GM19455 (cell line): ENCODE measurements around the gene TNPO1.
"Not testable (repeated sequence)": the region's sequence is repeated elsewhere in the genome, so short reads cannot be mapped to it uniquely, and the experiment has no call there.

Experiments used
- ATAC-seq: cut with Tn5 transposase; IDR thresholded peaks from one replicate; pipeline ENCODE4 v1.9.1; 2021; ENCODE audit not compliant: unreplicated experiment

The TNPO1 gene

DNA sequence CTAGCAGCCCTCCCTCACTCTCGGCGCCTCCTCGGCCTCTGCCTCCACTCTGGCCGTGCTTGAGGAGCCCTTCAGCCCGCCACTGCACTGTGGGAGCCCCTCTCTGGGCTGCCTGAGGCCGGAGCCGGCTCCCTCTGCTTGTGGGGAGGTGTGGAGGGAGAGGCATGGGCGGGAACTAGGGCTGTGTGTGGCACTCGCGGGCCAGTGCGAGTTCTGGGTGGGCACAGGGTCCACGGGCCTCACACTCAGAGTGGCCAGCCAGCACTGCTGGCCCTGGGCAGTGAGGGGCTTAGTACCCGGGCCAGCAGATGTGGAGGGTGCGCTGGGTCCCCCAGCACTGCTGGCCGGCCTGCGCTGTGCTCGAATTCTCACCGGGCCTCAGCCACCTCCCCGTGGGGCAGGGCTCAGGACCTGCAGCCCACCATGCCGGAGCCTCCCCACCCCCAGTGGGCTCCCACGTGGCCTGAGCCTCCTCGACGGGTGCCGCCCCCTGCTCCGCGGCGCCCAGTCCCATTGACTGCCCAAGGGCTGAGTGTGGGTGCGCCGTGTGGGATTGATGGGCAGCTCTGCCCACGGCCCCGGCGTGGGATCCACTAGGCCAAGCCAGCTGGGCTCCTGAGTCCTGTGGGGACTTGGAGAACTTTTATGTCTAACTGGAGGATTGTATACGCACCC lies 109.0 kb downstream of the TNPO1 start:
- ATAC-seq = no peak

- not testable (repeated sequence) for ATAC-seq
Measured at GRCh38 chr5:72932686-72933085, 116.2 kb downstream of the TNPO1 start.

DNA sequence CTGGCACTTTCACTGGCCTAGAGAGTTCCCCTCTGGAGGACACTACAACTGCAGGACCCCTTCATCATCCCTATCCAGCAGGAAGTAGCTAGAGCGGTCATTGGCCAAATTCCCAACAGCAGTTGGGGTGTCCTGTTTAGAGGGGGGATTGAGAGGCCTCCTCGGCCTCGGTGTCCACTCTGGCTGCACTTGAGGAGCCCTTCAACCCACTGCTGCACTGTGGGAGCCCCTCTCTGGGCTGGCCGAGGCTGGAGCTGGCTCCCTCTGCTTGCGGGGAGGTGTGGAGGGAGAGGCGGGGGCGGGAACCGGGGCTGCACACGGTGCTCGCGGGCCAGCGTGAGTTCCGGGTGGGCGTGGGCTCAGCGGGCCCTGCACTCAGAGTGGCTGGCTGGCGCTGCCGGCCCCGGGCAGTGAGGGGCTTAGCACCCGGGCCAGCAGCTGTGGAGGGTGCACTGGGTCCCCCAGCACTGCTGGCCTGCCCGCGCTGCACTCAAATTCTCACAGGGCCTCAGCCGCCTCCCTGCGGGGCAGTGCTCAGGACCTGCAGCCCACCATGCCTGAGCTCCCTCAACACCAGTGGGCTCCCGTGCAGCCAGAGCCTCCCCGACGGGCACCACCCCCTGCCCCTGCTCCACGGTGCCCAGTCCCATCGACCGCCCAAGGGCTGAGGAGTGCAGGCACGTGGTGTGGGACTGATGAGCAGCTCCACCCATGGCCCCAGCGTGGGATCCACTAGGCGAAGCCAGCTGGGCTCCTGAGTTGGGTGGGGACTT lies 118.7 kb downstream of the TNPO1 start:
- ATAC-seq = not testable (repeated sequence)

DNA sequence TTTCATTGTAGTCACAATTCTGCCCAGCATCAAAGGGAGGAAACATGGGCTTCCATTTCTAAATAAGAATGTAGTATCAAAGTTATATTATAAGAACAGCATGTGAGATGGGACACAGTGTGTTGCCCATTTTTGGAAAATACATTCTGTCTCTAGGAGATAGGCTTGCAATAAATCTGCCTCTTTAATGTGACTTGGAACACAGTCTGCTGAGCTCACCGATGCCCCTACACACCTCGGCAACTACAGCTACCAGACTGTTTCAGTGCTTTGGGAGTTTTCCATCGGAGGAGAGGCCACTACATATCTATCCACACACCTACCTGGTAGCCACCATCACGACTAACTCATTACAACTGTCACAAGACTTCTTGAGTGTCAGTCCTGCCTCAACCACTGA lies 120.4 kb downstream of the TNPO1 start:
- ATAC-seq = no peak

DNA sequence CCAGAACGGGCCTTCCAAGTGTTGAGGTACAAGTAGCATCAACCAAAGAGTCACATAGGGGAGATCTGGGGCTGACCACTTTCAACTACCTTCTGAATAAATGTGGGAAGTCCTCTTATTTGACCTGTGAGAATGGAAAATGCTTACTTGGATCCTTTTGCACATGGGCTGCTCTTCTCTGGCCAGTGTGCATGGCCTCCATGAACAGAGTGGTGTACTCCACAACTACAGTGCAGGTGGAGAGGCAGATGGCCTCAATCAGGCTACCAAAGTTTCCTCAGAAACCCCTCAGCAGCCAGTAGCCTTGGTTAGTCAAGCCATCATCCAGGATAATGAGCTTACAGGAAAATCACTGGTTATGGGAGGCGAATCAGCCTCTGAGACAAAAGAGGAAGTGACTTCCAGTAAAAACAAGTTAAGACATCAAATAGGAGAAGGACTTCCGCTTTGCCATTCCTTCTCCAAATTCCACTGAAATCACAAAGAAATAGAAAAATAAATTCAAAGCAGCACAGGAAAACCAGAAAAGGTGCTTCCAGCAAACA lies 121.1 kb downstream of the TNPO1 start:
- ATAC-seq = no peak

DNA sequence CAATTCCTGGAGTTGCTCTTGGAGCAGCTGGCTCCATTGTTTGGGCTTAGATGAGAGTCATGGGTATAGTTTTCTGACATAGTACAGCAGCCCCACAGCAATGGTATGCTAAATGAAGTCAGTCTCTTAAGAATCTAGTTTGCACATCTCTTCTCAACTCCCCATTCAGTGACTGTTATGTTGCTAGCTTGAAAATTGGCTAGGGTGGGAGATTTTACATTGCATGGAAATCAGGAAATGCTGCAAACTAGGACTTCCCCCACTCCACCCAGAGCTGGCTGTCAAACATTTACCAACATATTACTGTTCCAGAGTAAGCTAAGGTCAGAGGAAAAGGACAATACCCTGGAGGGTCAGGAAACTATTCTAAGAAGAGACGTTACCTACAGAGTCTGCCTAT lies 121.7 kb downstream of the TNPO1 start:
- no peak for ATAC-seq

DNA sequence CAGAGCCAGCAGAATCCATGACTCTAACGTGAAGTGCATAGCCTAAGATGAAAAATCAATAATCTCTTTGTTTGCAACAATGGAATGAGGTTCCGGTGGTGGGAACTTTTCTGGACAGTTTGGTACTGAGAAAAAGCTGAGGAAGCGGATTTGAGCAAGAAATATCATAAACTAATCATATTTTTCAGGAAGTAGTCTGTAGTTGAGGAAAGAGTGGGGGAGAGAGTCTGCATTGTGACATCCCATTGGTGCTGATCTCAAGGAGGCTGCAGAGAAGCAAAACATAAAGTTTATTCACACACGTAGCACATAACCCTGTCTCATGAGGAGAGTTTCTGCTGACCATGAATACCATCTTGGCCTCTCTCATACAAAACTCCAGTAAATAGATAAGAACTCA lies 123.6 kb downstream of the TNPO1 start:
- ATAC-seq = no peak

DNA sequence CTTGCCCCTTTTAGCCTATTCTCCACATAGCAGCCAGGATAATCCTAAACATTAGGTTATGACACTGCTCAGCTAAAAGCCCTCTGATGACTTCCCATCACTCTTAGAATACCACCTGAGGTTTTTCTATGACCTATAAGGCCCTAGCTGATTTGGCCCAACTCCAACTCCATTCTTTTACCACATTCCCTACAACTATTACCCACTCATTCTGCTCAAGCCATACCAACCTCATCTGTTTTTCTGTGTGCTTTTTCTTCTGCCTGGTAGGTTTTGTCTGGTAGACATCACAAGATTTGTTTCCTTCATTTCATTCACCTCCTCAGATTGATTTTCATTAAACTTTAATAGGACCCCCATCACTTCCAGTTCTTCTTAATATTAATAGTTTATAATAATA lies 126.8 kb downstream of the TNPO1 start:
- ATAC-seq = no peak

- no peak for ATAC-seq
Measured at GRCh38 chr5:72947498-72947897, 131.0 kb downstream of the TNPO1 start.

DNA sequence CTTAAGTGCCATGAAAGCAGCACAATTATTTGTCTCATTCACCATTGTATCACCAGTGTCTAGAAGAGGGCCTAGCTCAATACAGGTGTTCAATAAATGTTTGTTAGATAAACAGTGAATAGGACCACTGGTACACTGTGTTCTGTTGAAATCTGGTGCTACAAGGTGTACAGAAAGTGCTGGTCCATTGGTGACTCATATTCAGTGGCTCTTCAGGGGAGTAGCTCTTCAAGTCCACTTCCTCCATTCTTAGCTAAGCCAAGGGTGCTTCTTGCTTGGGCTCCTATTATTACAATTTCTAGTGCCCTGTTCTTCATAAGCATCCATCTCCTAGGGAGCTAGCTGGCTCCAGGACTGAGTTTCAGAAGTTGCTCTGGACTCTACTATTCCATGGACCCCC lies 133.0 kb downstream of the TNPO1 start:
- no peak for ATAC-seq

GRCh38 chr5:72951671-72952468 lies 135.4 kb downstream of the TNPO1 start:
- ATAC-seq = no peak

DNA sequence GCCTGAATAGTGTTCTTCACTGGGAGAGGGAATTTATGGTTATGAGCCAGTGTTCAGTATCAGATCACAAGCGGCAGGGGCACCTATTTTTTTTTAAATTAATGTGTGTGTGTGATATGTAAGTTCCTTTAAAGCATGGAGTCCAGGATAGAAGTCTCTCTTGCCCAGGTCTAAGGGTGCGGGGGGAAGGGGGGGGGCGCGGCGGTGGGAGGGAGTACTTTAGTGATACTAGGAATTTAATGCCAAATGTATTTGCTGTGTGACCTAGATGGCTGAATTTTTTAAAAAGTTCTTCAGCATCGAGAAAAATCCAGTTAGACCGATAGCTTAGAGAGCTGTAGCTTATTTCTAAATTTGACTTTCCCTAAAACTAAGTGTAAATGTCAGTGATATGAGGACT lies 137.9 kb downstream of the TNPO1 start:
- no peak for ATAC-seq

DNA sequence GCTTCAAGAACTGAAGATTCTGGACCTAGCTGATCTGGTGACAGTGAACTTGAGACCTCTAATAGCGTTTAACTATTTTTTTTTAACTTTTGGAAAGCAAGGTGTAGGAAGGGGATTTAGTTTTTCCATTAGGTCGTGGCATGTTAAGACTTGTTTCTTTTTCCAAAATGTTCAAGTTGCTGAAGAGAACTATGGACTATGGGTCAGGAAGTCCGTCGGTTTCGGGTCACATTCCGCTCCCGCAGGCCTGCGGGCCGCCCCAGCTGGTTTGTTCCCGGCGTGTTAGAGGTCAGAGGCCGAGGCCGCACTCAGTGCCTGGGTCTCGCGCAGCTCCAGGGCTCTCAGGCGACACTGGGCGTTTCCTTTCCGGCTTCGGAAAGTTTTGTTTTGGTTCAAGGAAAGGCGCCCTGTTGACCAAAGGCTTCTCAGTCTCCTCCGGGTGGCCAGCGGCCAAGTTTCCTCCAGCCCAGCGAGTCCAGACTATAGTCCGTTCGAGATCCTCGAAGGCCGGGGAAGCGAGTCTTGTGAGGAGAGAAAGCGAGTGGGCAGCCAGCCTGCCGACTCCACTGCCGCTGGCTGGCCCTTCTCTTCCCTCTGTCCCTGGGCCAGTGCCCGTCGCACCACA lies 138.8 kb downstream of the TNPO1 start:
- peak; percentile 53 for ATAC-seq

- peak; percentile 92 for ATAC-seq
Measured at GRCh38 chr5:72955768-72956323, 139.4 kb downstream of the TNPO1 start, which contains the start of gene FCHO2. Gene FCHO2 (plus strand): TSS chr5:72956041. CDS start chr5:72956097, 56 bp downstream.

DNA sequence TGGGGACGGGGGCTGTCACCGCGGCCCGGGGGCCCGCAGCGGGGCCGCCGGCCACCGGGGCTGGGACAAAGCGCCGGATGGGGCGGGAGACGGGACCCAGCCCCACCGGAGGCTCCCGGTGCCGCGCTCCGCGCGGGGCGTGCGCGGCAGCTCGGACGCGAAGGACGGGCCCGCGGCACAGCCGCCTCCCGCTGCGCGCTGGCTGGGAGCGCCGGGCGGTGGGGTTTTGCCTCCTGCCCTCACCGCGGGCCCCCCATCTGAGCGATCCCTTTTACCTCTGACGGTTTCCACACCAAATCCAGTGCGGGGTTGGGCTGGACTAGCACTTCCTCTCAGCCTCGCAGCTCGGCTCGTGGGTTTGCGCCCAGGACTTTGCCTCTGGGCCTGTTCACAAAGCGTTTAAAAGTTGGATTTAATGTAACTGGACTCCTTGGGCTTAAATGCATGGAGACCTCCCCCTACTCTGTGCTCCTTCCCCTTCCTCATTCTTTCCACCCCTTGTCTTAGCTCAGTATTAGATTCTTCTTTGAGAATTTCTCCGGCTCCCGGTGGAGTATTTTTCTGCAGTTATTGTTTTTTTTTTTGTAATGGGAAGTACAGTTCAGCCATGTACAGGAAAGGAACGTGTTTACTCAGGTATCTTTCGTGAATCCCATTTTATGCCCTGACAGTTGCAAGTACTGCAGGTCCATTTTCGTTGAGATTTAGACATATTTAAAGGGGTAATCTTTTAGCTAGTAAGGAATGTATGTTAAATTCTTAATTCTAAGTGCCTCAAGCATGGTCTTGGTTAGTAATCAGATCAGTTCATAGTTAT lies 140.1 kb downstream of the TNPO1 start:
- ATAC-seq = peak; percentile 43

GRCh38 chr5:72957337-72957736 lies 140.9 kb downstream of the TNPO1 start:
- no peak for ATAC-seq

GRCh38 chr5:72959257-72959656 lies 142.8 kb downstream of the TNPO1 start:
- no peak for ATAC-seq
